ENCODE results near the gene SNAI3.
"Not testable (repeated sequence)": the region's sequence is repeated elsewhere in the genome, so short reads cannot be mapped to it uniquely, and the experiment has no call there.

SNAI3 gene

DNA sequence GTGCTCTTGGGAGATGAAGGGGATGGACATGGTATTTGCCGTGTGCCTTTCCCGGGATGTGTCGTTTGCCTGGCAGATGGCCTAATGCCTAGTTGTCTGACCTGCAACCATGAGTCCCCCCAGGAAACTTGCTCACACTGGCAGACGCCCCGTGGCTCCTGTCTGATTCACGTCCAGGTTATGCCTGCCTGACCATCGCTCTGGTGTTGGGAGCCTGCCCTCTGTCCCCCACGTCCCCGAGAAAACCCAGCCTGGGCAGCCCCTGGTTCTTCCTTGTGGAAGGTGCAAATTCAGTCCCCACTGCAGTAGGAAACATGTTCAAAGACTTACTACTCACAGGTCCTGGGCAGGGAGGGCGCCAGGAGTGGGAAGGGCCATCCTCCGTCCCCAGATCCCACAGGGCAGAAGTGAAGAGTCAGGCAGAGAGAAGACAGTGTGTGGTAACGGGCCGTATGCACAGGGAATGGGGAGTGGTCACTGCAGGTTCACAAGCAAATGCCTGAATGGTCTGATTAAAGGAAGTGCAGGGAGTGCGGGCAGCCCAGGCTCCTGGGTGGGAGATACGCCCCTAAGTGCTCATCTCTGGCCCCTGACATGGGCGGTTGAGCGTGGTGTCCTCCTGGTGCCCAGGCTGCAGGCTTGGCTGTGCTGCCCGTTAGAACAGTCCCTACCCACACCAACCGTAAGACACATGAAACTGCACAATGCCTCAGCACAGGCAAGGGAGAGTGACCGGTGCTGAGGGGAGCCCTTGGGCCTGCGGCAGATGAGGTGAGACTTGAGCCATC is 4.2 kb upstream of the SNAI3 start:
- no peak for DNase-seq

DNA sequence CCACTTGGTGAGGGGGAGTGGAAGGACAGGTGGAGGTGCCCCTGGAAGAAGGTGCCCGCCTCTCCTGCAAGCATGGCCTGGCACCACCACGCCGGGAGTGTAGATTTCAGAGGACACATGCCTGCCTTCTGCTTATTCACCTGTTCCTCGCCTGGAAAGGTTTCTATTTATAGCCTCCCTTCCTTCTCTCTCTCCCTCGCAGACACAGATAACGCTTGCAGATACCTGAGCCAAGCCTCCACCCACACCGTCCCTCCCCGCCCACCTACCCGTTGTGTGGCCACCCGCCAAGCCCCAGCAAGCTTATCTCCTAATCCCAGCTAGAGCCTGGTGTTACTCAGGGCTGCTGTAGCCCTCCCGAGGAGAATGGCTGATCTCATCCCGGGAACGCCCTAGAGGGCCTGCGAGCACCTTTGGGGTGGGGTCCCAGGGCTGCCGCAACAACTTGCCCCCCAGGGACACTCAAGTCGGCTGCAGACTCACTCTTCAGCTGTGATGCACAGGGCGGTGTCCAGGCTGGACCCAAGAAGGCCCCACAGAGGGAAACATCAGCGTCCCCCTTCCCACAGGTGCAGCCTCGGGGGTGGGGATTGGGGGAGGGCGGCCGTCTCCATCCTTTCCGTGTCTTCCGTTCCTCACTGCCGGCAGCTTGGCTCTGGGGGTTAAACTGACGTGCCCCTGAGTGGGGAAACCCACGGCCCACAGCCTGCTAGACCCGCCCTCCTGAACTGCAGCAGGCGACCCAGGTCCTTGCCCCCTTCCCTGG is 1.9 kb upstream of the SNAI3 start:
- DNase-seq, result no peak

DNA sequence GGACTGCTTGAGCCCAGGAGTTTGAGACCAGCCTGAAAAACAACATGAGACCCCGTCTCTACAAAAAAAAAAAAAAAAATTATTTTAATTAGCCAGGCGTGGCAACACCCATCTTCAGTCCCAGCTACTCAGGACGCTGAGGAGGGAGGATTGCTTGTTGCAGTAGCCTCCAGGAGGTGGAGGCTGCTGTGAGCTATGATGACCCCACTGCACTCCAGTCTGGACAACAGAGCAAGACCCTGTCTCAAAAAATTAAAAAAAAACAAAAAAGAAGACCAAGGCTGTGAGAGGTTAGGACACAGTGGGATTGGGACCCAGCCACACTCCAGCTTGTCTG is 1.3 kb upstream of the SNAI3 start:
- DNase-seq, result no peak

DNA sequence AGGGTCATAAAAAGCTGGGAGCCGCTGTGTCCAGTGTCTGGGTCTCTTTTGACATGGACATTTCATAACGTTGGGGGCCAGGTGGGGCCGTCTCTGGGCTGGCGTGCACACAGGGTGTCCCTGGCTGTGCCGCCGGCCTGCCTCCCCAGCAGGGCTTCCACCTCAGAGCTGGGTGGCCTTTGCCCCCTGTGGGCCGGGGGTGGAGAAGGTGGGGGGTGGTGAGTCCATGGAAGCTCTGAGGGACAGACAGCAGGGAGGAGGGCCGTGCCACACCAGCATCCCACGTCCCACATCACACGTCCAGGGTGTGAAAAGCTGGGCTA is 908 bp upstream of the SNAI3 start:
- DNase-seq, result no peak

DNA sequence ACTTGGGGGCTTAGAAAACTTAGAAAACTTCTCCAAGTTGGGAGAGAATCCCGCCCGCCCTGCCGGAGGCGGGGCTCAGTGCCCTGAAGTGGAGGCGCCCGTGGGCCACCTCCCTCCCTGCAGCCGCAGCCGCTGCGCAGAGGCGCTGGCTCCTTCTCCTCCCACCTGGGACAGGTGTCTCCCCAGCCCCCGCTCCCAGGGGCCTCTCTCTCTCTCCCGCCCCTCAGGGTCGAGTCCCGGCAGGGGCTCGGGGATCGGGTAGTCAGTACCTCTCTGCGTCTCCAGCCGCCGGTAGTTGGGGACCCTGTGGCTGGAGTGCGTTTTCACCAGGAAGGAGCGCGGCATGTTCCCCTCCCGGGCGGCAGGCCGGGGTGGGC is 257 bp downstream of the SNAI3 start:
- DNase-seq, result no peak

DNA sequence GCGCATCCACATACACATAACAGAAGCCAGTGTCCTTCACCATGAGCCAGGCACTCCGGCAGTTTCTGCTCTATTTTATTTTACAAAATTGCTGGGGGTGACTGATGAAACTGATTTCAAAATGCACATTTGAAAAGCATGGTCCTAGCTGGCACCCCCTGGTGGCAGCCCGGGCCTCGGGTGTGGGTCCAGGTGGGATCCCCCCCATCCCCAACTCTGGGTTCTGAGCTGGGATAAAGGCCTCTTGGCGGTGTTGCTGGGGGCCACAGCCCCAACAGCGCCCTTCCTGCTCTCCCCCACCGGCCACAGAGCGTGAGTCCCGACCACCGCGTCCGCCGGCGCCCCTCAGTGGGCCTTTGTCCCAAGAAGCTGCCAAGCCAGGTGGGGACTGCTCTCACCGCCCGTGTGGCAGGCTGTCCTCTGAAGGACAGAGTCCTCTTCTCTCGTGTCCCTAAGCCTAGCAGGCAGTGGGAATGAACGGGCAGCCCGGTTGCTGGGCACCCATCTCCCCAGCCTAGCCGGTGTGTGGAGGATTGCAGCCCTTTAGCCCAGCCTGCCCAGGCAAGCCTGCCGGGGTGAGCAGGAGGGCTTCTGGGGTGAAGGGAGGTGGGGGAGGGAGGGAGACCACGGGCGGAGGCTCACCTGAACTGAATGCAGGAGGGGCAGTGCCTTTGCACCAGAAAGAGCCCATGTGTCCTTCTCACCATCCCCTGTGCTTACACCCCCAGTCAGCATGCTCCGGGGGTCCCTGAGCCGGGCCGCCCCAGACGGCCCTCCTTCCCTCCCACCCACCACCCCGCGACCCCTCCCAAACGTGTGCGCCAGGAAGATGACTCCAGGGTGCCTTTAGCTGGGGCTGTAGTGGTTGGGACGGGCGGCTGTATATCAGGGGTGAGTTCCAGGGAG is 898 bp downstream of the SNAI3 start:
- no peak for DNase-seq

DNA sequence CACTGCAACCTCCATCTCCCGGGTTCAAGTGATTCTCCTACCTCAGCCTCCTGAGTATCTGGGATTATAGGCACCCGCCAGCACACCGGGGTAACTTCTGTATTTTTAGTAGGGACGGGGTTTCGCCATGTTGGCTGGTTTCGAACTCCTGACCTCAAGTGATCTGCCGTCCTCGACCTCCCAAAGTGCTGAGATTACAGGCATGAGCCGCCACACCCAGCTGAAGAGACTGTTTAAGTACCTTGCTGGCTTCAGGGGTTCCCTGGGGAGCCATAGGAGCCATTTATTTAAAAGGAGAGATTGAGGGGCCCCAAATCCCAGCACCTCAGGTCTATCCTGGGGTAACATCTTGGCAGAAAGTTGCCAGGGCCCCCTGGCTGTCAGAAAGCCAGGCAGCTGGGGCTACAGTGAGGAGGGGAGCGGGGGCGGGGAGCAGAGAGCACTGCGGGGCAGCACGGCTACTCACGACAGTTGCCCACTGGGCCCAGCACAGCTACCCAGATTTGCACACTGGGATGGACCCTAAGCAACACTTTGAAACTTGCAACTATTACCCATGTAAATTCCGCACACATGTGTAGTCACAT is 1.6 kb downstream of the SNAI3 start:
- no peak for DNase-seq

DNA sequence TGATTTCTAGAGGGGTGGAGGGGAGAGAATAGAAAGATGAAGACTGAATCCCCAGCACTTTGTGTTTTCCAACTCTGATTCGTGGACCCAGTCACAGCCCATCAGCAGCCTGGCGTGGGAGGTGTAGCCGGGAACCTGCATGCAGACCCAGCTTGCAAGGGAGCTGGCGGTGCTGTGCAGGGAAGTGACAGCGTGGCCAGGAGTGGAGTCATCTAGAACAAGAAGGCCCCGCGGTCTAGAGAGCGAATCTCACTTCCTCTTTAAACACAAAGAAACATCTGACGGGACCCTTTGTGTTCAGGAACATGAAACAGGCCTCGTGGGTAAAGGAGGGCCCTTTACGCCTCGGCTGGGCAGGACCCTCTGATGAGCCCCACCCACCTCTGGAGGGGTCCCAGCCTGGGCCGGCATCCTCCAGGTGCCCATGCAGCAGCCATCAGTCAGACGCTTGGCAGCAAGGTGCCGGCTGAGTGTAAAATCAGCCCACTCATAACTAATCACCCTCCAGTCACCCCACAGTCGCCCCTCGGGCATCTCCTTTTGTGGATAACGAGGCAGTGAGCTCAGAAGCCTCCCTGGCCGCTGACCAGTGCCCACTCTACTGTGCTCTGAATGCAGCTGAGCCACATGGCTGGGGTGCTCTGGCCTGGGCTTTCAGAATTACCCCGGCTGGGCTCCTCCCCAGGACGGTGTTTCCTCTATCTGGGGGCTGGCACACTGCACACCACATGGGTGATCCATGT is 4.4 kb downstream of the SNAI3 start:
- no peak for DNase-seq

DNA sequence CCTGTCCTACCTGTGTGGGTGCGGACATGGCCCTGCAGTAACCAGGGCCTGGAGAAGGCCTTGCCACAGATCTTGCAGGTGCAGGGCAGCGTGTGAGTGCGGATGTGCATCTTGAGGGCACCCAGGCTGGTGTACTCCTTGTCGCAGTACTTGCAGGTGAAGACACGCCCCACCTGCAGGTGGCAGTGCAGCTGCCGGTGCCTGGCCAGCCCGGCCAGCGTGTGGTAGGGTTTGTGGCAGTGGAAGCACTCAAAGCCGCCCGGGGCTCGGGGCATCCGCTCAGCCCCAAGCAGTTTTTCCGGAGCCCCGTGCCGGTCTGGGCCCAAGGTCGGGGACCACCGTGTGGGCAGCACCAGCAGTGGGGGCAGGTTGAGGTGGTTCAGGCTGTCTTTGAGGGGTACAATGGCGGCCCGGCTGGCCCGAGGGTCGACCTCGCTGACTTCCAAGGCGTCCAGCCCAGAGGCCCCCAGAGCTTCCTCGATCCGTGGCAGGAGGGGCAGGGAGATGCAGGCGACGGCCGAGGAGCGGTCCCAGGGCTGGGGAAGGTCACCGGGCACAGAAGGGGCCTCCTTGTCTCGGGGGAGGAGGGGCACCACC is 5.1 kb downstream of the SNAI3 start:
- DNase-seq, result no peak

DNA sequence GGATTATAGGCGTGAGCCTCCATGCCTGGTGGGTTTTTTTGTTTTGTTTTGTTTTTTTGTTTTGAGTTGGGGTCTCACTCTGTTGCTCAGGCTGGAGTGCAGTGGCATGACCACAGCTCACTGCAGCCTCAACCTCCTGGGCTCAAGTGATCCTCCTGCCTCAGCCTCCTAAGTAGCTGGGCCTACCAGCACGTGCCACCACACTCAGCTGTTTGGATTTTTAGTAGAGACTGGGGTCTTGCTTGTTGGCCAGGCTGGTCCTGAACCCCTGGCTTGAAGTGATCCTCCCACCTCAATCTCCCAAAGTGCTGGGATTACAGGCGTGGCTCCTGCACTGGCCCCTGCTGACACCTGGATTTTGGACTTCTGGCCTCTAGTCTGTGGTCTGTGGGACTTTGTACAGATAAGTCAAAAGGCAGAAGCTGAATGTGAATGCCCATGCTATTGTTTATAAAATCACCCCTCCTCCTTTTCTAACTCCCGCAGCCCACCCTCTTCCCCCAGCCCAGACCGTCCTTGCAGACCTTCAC is 5.7 kb downstream of the SNAI3 start:
- no peak for DNase-seq

DNA sequence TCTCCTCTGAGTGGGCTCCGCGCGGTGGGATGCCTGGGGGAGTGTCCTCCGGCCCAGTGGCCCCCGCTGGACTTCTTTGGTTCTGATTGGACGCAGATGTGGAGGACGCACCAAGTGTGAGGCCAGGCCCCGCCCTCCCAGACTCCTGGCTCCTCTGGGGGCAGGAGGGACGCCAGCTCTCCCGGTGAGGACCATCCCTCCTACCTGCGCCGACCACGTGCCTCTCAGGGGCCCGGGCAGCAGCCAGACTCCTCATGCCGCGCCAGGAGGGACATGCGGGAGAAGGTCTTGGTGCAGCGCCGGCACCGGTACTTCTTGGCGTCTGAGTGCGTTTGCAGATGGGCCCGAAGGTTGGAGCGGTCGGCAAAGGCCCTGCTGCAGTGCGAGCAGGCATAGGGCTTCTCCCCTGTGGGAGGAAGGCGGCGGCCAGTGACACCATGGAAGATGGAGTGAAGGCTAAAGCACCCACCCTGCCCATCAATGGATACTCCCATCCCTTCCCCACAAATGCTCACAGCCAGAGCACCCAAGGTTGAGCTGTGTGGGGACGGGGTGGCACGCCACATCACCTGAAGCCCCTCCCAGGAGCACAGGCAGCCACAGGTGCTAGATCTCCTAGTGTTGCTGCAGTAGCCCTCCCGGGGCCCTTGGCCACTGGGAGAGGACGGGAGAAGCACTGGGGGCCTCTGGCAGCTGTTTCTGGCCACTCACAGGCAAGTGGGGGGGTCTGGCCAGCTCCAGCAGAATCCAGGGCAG is 7.9 kb downstream of the SNAI3 start:
- no peak for DNase-seq

DNA sequence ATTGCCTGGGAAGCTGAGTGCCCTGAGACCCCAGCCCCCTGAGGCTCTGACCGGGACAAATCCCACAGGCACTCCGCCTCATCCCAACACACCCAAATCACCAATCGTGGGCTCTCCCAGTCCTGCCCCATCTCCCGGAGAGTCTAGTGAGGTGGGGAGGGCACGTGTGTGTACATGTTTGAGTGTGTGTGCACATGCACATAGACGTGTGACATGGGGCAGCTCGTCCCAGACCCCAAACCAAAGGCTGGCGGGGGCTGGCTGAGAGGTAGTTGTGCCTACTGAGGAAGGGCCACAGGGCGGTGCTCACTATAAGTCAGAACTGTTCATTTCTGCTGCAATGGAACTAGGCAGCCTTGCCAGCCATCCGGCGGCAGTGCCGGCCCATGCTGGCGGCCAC is 8.6 kb downstream of the SNAI3 start:
- no peak for DNase-seq

DNA sequence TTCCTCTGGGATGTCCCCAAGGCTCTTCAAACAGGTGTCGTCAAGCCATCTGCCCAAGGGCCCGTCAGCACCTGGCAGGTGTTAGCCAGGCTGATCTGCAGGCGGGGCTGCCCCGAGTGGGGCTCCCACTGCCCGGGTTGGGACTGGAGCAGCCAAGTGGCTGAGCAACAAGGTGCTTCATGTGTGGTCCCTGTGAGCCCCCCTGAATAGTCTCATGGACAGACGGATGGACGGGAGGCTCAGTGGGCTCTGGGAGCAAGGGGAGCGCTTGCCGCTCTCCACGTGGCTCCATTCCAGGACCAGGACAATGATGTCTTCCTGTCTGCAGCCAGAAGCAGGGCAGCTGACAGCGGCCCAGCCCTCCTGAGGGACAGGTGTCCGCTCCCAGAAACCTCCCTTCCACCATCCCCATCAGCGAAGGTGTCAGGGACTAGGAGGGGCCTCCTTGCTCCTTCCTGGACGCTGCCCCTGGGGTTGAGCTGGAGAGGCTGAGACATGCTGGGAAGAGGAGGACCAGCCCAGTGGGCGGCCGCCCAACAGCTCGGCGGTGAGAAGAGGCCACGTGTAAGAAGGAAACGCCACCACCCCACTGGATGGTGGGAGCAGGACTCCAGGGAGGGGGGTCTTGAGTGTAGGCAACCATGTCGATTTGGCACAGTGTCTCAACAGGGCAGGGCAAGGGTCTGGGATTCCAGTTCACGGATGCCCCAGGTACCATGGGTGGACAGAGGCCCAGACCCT is 9.6 kb downstream of the SNAI3 start:
- no peak for DNase-seq

DNA sequence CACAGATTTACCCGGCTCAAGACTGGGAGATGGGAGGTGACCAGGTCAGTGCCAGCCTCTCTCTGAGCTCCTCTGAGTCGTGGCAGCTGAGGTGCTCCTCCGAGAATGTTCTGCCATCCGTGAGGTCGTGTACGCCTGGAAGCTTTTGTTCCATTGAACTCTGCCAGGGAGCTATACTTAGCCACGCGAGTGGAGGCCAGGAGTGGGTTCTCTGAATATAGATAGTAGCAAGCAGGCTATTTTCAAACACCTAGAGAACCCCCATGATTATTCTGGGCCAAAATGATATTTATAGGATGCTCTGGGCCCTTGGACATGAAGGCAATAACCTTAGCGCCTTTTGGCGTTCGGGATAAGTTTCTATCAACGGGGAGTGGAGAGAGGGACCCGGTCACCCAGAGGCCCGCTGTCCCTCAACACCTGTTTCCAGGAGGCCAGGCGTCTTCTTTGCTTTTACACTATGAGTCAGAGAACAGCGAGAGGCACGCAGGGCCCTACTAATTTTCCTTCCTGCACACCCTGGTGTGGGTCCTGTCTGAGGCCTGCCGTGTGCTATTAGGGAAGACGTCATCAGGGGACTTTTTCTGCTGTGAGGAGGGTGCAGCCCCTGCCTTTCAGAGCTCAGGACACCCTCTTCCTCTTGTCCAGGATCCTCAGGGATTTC is 12.5 kb downstream of the SNAI3 start:
- no peak for DNase-seq

DNA sequence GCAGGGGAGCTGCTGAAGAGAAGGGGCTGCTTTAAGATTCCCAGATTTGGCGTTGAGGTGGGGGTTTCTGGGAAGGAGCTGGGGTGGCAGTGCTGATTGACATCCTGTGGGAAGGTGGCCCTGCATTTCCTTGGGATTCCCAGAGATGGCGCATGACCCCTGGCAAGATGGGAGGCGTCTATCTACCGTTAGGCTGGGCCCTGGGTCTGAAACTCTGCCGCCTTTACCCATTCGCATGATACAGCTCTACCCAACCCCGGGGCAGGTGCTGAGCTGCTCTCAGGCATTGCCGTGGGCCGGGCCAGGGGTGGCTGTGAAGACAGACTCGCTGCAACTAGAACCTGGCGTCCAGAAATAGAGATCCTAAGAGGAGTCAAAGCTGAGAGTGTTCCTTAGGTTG is 13.5 kb downstream of the SNAI3 start:
- no peak for DNase-seq

DNA sequence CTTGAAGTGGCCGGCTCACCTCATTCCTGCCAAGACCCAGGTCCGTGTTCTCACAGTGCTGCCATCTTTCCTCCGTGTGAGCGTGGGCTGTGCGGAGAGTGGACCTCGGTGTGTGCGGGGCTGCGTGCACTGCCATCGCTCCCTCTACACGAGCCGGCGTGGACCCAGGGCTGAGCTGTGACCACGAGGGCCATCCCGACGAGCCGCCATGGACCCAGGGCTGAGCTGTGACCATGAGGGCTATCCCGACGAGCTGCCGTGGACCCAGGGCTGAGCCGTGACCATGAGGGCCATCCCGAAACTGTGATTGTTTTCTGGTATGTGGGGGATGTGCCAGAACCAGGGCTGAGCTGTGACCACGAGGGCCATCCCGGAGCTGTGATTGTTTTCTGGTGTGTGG is 14.5 kb downstream of the SNAI3 start:
- DNase-seq, result no peak

DNA sequence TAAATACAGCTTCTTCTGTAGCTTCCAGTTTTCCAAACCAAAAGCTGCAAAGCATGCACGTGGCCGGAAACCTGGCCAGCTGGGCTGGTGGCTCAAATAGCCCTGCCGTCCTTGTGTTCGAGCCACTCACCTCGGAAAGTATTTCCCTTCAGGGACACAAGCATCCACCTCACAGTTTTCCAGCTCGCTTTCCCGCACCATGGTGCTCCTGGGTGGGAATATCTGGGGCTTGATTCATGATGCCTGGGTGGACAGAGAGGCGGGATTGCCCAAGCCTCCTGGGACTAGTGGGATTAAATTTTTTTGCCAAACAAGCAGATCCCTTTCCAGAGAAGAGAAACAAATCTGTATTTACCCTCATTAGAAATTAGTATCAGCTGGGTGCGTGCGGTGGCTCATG is 16.3 kb downstream of the SNAI3 start:
- no peak for DNase-seq

DNA sequence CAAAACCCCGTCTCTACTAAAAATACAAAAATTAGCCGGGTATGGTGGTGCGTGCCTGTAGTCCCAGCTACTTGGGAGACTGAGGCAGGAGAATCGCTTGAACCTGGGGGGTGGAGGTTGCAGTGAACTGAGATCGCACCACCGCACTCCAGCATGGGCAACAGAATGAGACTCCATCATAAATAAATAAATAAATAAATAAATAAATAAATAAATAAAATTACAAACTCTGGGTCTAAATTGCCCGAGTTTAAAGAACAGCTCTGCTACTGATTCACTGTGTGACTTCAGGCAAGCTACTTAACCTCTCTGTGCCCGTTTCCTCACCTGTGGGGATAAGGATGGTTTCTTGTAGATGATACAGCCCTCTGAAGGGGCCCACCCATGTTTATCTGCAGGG is 16.8 kb downstream of the SNAI3 start:
- DNase-seq, result not testable (repeated sequence)

DNA sequence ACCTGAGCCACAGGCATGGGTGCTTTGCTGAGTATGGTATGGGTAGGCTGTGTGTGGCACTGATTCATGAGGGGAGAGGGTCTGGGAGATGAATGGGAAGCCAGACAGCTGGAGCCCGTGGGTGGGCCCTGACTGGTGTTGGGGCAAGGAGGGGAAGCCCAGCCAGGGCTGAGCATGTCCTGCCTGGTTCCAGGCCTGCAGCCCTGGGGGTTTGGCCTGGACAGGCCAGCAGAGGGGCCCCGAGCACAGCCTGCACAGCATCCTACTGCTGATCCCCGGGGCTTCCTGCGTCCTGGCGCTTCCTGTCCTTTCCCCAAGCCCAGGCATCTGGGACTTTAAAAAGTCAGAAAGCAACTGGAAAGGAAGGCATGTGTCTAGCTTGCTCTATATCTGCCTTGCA is 18.8 kb downstream of the SNAI3 start:
- DNase-seq, result no peak

DNA sequence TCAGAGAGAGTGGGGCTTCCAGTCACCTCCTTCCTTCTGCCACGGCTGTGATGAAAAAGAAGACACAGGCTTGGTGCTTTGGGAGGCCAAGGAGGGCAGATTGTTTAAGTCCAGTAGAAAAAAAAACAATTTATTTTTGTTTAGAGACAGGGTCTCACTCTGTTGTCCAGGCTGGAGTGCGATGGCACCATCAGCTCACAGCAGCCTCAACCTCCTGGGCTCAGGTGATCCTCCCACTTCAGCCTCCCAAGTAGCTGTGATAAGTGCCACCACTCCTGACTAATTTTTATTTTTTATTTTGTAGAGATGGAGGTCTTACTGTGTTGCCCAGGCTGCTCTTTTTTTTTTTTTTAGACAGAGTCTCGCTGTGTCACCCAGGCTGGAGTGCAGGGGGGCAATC is 20.7 kb downstream of the SNAI3 start:
- no peak for DNase-seq
